Effector CD8-positive, alpha-beta T cell (primary cell): ENCODE data around the gene FIGNL1.
"Not testable (repeated sequence)": the region's sequence is repeated elsewhere in the genome, so short reads cannot be mapped to it uniquely, and the experiment has no call there.

Experiments used
- DNase-seq: peaks from one replicate; lab custom pipeline; 2025; lab: John Stamatoyannopoulos, UW

Gene FIGNL1

GRCh38 chr7:50470250-50471163, 20.4 kb upstream of the FIGNL1 start:
- DNase-seq: no peak

GRCh38 chr7:50469181-50469580, 19.0 kb upstream of the FIGNL1 start:
- no peak for DNase-seq

GRCh38 chr7:50467817-50468610, 17.9 kb upstream of the FIGNL1 start:
- DNase-seq: peak; percentile 64

- no peak for DNase-seq
Measured at GRCh38 chr7:50466815-50467585, 16.9 kb upstream of the FIGNL1 start.

- DNase-seq: no peak
Measured at GRCh38 chr7:50463035-50463434, 12.9 kb upstream of the FIGNL1 start.

- DNase-seq: no peak
Measured at GRCh38 chr7:50462361-50462760, 12.2 kb upstream of the FIGNL1 start.

- DNase-seq: no peak
Measured at GRCh38 chr7:50461695-50462094, 11.5 kb upstream of the FIGNL1 start.

GRCh38 chr7:50459183-50459582, 9.0 kb upstream of the FIGNL1 start:
- DNase-seq: not testable (repeated sequence)

- DNase-seq: not testable (repeated sequence)
Measured at GRCh38 chr7:50458651-50459050, 8.5 kb upstream of the FIGNL1 start.

- no peak for DNase-seq
Measured at GRCh38 chr7:50456371-50457123, 6.4 kb upstream of the FIGNL1 start.

GRCh38 chr7:50455658-50456057, 5.5 kb upstream of the FIGNL1 start:
- no peak for DNase-seq

GRCh38 chr7:50454968-50455367, 4.8 kb upstream of the FIGNL1 start:
- no peak for DNase-seq

- no peak for DNase-seq
Measured at GRCh38 chr7:50450590-50451032, 461 bp upstream of the FIGNL1 start.

- no peak for DNase-seq
Measured at GRCh38 chr7:50449501-50449880, 659 bp downstream of the FIGNL1 start.

- DNase-seq: no peak
Measured at GRCh38 chr7:50448823-50449222, 1.3 kb downstream of the FIGNL1 start.

- no peak for DNase-seq
Measured at GRCh38 chr7:50446542-50446960, 3.6 kb downstream of the FIGNL1 start.

GRCh38 chr7:50436133-50436806, 13.9 kb downstream of the FIGNL1 start:
- no peak for DNase-seq

GRCh38 chr7:50431722-50432305, 18.3 kb downstream of the FIGNL1 start:
- DNase-seq: no peak

- no peak for DNase-seq
Measured at GRCh38 chr7:50431316-50431715, 18.8 kb downstream of the FIGNL1 start.

GRCh38 chr7:50428911-50429310, 21.2 kb downstream of the FIGNL1 start:
- DNase-seq: no peak
